H9 (cell line): ENCODE measurements around the gene SRGAP1. TPM values are rescaled to one million over a fixed set of nuclear protein-coding genes. Genes with fewer than 3 reads are reported as not detected.

Experiments
- DNase-seq: peaks from one replicate; pipeline ENCODE4 v3.0.0-alpha.2; 2017
- H2AFZ ChIP-seq: one replicate; pipeline ENCODE4 v1.6.1; 2013; ENCODE audit warnings: mild to moderate bottlenecking, low read length, control low read depth, moderate library complexity
- H2AK5ac ChIP-seq: 2 replicates; pipeline ENCODE4 v1.6.1; 2013; ENCODE audit warnings: low read length, control low read depth, mixed read lengths; ENCODE audit not compliant: insufficient read length
- H2BK120ac ChIP-seq: one replicate; pipeline ENCODE4 v1.6.1; 2013; ENCODE audit warnings: low read depth, mild to moderate bottlenecking, low read length, control low read depth, inconsistent platforms; ENCODE audit not compliant: poor library complexity, severe bottlenecking
- H2BK12ac ChIP-seq: 2 replicates; pipeline ENCODE4 v1.6.1; 2013; ENCODE audit warnings: low read length, control low read depth, mixed read lengths, low read depth; ENCODE audit not compliant: insufficient read length
- H2BK15ac ChIP-seq: 2 replicates; pipeline ENCODE4 v1.6.1; 2013; ENCODE audit warnings: low read depth, low read length, control low read depth
- H2BK20ac ChIP-seq: one replicate; pipeline ENCODE4 v1.6.1; 2013; ENCODE audit warnings: low read depth, mild to moderate bottlenecking, low read length, control low read depth, inconsistent platforms; ENCODE audit not compliant: poor library complexity, severe bottlenecking
- H2BK5ac ChIP-seq: 2 replicates; pipeline ENCODE4 v1.6.1; 2013; ENCODE audit warnings: low read length, control low read depth, mixed read lengths; ENCODE audit not compliant: insufficient read length
- H3K14ac ChIP-seq: 2 replicates; pipeline ENCODE4 v1.6.1; 2013; ENCODE audit warnings: low read length, control low read depth; ENCODE audit not compliant: insufficient read depth
- H3K18ac ChIP-seq: 2 replicates; pipeline ENCODE4 v1.6.1; 2013; ENCODE audit warnings: low read depth, mild to moderate bottlenecking, mixed read lengths, low read length, control low read depth; ENCODE audit not compliant: insufficient read length
- H3K23ac ChIP-seq: 2 replicates; pipeline ENCODE4 v1.6.1; 2013; ENCODE audit warnings: low read length, control low read depth, mixed read lengths, low read depth; ENCODE audit not compliant: insufficient read length
- H3K23me2 ChIP-seq: 2 replicates; pipeline ENCODE4 v1.6.1; 2013; ENCODE audit warnings: low read depth, mild to moderate bottlenecking, mixed read lengths, low read length, control low read depth; ENCODE audit not compliant: insufficient read length, poor library complexity, severe bottlenecking
- H3K27ac ChIP-seq: 2 replicates; pipeline ENCODE4 v1.5.1; 2013; ENCODE audit warnings: low read length, control low read depth, mixed read lengths, low read depth; ENCODE audit not compliant: insufficient read length
- H3K27me3 ChIP-seq: 2 replicates; pipeline ENCODE4 v1.6.1; 2013; ENCODE audit warnings: low read length, control low read depth, inconsistent platforms; ENCODE audit not compliant: insufficient read depth
- H3K4ac ChIP-seq: 2 replicates; pipeline ENCODE4 v1.6.1; 2013; ENCODE audit warnings: low read depth, mild to moderate bottlenecking, control low read depth, inconsistent platforms, low read length, moderate library complexity
- H3K4me1 ChIP-seq: 2 replicates; pipeline ENCODE4 v1.6.1; 2013; ENCODE audit warnings: low read length, control low read depth, inconsistent platforms; ENCODE audit not compliant: insufficient read depth
- H3K4me2 ChIP-seq: 2 replicates; pipeline ENCODE4 v1.6.1; 2013; ENCODE audit warnings: low read length, control low read depth, mixed read lengths; ENCODE audit not compliant: insufficient read length, insufficient read depth
- H3K56ac ChIP-seq: 2 replicates; pipeline ENCODE4 v1.6.1; 2013; ENCODE audit warnings: low read depth, mild to moderate bottlenecking, mixed read lengths, low read length, control low read depth; ENCODE audit not compliant: insufficient read length
- H3K79me1 ChIP-seq: 2 replicates; pipeline ENCODE4 v1.6.1; 2013; ENCODE audit warnings: low read depth, mild to moderate bottlenecking, moderate library complexity, low read length, control low read depth, inconsistent platforms; ENCODE audit not compliant: insufficient read depth, poor library complexity, severe bottlenecking
- H3K79me2 ChIP-seq: 2 replicates; pipeline ENCODE4 v1.6.1; 2013; ENCODE audit warnings: low read length, control low read depth, inconsistent platforms; ENCODE audit not compliant: insufficient read depth
- H3K9ac ChIP-seq: 2 replicates; pipeline ENCODE4 v1.6.1; 2013; ENCODE audit warnings: low read length, control low read depth, mixed read lengths; ENCODE audit not compliant: insufficient read length; ENCODE audit errors: extremely low read depth
- H3K9me3 ChIP-seq: one replicate; pipeline ENCODE4 v1.6.1; 2013; ENCODE audit warnings: low read depth, low read length, inconsistent platforms; ENCODE audit not compliant: control insufficient read depth
- H3T11ph ChIP-seq: one replicate; pipeline ENCODE4 v1.6.1; 2013; ENCODE audit warnings: mild to moderate bottlenecking, low read length, control low read depth, inconsistent platforms
- H4K20me1 ChIP-seq: one replicate; pipeline ENCODE4 v1.6.1; 2013; ENCODE audit not compliant: control insufficient read depth, insufficient read length, insufficient read depth
- H4K5ac ChIP-seq: 2 replicates; pipeline ENCODE4 v1.6.1; 2013; ENCODE audit warnings: low read depth, mild to moderate bottlenecking, mixed read lengths, low read length, control low read depth; ENCODE audit not compliant: insufficient read length
- H4K8ac ChIP-seq: replicated peaks from 2 replicates; pipeline ENCODE4 v1.6.1; 2013; ENCODE audit warnings: low read length, control low read depth, mixed read lengths, low read depth; ENCODE audit not compliant: insufficient read length
- H4K91ac ChIP-seq: 2 replicates; pipeline ENCODE4 v1.6.1; 2013; ENCODE audit warnings: low read depth, mild to moderate bottlenecking, moderate library complexity, mixed read lengths, low read length, control low read depth; ENCODE audit not compliant: insufficient read length
- H3K27ac Mint-ChIP-seq, 3 experiments: 2 replicates in 2 of 3; 3 replicates in 1 of 3; pipeline ENCODE4 v1.8.0; 2020 to 2021; ENCODE audit warnings: mixed read lengths in 3 of 3, mild to moderate bottlenecking in 1 of 3, moderate library complexity in 1 of 3
- H3K27me3 Mint-ChIP-seq: 2 replicates; pipeline ENCODE4 v1.8.0; 2021; ENCODE audit warnings: low read depth, mild to moderate bottlenecking, moderate library complexity, mixed read lengths
- H3K36me3 Mint-ChIP-seq, 3 experiments: 2 replicates in 2 of 3; 3 replicates in 1 of 3; pipeline ENCODE4 v1.8.0; 2020 to 2021; ENCODE audit warnings: low read depth in 3 of 3, mixed read lengths in 3 of 3; ENCODE audit not compliant: insufficient read depth in 1 of 3
- H3K4me1 Mint-ChIP-seq, 2 experiments: 2 replicates each; pipeline ENCODE4 v1.8.0; 2020; ENCODE audit warnings: mixed read lengths in 2 of 2
- H3K4me3 Mint-ChIP-seq, 2 experiments: 2 replicates in 1 of 2; 3 replicates in 1 of 2; pipeline ENCODE4 v1.8.0; 2020 to 2021; ENCODE audit warnings: mild to moderate bottlenecking in 2 of 2, mixed read lengths in 2 of 2, moderate library complexity in 1 of 2
- H3K9me3 Mint-ChIP-seq, 2 experiments: 2 replicates in 1 of 2; 3 replicates in 1 of 2; pipeline ENCODE4 v1.8.0; 2020; ENCODE audit warnings: mild to moderate bottlenecking in 2 of 2, mixed read lengths in 2 of 2, moderate library complexity in 1 of 2
- CTCF ChIP-seq: fragments of 200-600 bp; sonication (generic); conservative IDR thresholded peaks from 3 replicates; pipeline ENCODE4 v1.8.0; 2021; ENCODE audit warnings: antibody characterized with exemption, mild to moderate bottlenecking
- WGBS: extraction: QIAGEN DNeasy Blood & Tissue Kit; methylation state at CpG from one replicate; pipeline ENCODE4 v1.1.7; 2013; ENCODE audit warnings: missing lambda C conversion rate, low lambda C conversion rate, mixed read lengths; ENCODE audit not compliant: insufficient read length; ENCODE audit errors: extremely low coverage; 5-methylcytosine and 5-hydroxymethylcytosine counted together
- total RNA-seq: library from RNA; stranded (reverse); gene quantifications from 2 replicates; pipeline ENCODE4 v1.2.1, GENCODE V29; 2021

Gene SRGAP1
- total RNA-seq, 1 experiment from 2014 or later, result 4.8 TPM

GRCh38 chr12:63885401-63885800 is 40.9 kb downstream of the SRGAP1 start:
- no CpG with 5 or more reads among the region's 2 CpGs for WGBS
- Histone ChIP-seq H2BK15ac (no peak overlapping the region), H3K14ac (no peak overlapping the region), H3T11ph (no peak overlapping the region), H2BK5ac (no peak overlapping the region), H3K56ac (no peak overlapping the region), H3K4me2 (no peak overlapping the region), H4K8ac (no peak overlapping the region), H3K9me3 (no peaks in the 10 kb centered on the region), H3K79me1 (no peaks in the 10 kb centered on the region), H3K23ac (no peak overlapping the region), H2BK12ac (no peak overlapping the region), H2BK120ac (no peak overlapping the region), H4K91ac (no peak overlapping the region), H3K9ac (no peak overlapping the region), H4K20me1 (no peaks in the 10 kb centered on the region), H3K4ac (no peak overlapping the region), H3K18ac (no peak overlapping the region), H3K27me3 (no peaks in the 10 kb centered on the region), H2AK5ac (no peak overlapping the region), H3K4me1 (no peaks in the 10 kb centered on the region), H3K79me2 (no peaks in the 10 kb centered on the region), H2BK20ac (no peak overlapping the region), H4K5ac (no peak overlapping the region), H3K27ac (no peak overlapping the region), H3K23me2 (no peaks in the 10 kb centered on the region), H2AFZ (no peak overlapping the region)
- no peak overlapping the region for H3K4me3 Mint-ChIP-seq
- H3K27me3 Mint-ChIP-seq, result no peaks in the 10 kb centered on the region
- DNase-seq, result no peak
- peaks cover 12 to 16% of the 10 kb centered on the region in 2 experiments for H3K4me1 Mint-ChIP-seq
- no peak for TF ChIP-seq CTCF
- H3K9me3 Mint-ChIP-seq, result no peaks in the 10 kb centered on the region
- H3K36me3 Mint-ChIP-seq, result peaks cover 0 to 2% (median 0%) of the 10 kb centered on the region in 3 experiments; a peak in 2 of 7 replicates
- H3K27ac Mint-ChIP-seq, result no peak overlapping the region
